GM23248 (cell line): Measurements from ENCODE around the gene RHOB. TPM values are rescaled to one million over a fixed set of nuclear protein-coding genes. Genes with fewer than 3 reads are reported as not detected.
"Not testable (repeated sequence)": the region's sequence is repeated elsewhere in the genome, so short reads cannot be mapped to it uniquely, and the experiment has no call there.

Experiments used
- DNase-seq: peaks from one replicate; pipeline ENCODE4 v3.0.0-alpha.2; 2015
- H2AFZ ChIP-seq: fragments of 200-600 bp; sonication (generic); 2 replicates; pipeline ENCODE4 v1.6.1; 2016; ENCODE audit warnings: antibody characterized with exemption
- H3F3A ChIP-seq: fragments of 200-600 bp; sonication (generic); 2 replicates; pipeline ENCODE4 v1.6.1; 2016; ENCODE audit warnings: mild to moderate bottlenecking, antibody characterized with exemption, mixed run types; ENCODE audit not compliant: insufficient read depth
- H3K27ac ChIP-seq: fragments of 200-600 bp; sonication (generic); 2 replicates; pipeline ENCODE4 v1.5.1; 2016; ENCODE audit warnings: mild to moderate bottlenecking
- H3K27me3 ChIP-seq: fragments of 200-600 bp; sonication (generic); replicated peaks from 2 replicates; pipeline ENCODE4 v1.6.1; 2016; ENCODE audit warnings: mild to moderate bottlenecking; ENCODE audit not compliant: insufficient read depth
- H3K36me3 ChIP-seq: fragments of 200-600 bp; sonication (generic); 2 replicates; pipeline ENCODE4 v1.6.1; 2016; ENCODE audit warnings: low read depth, mild to moderate bottlenecking
- H3K4me1 ChIP-seq: fragments of 200-600 bp; sonication (generic); 2 replicates; pipeline ENCODE4 v1.6.1; 2016; ENCODE audit warnings: mild to moderate bottlenecking; ENCODE audit not compliant: insufficient read depth
- H3K4me2 ChIP-seq: fragments of 200-600 bp; sonication (generic); one replicate; pipeline ENCODE4 v1.6.1; 2016; ENCODE audit warnings: mild to moderate bottlenecking; ENCODE audit not compliant: unreplicated experiment
- H3K4me3 ChIP-seq: fragments of 200-600 bp; sonication (generic); 2 replicates; pipeline ENCODE4 v1.5.1; 2016; ENCODE audit warnings: mild to moderate bottlenecking
- H3K79me2 ChIP-seq: fragments of 200-600 bp; sonication (generic); 2 replicates; pipeline ENCODE4 v1.6.1; 2016; ENCODE audit warnings: mild to moderate bottlenecking; ENCODE audit not compliant: insufficient read depth
- H3K9ac ChIP-seq: fragments of 200-600 bp; sonication (generic); 2 replicates; pipeline ENCODE4 v1.6.1; 2016; ENCODE audit warnings: mild to moderate bottlenecking
- H3K9me2 ChIP-seq: fragments of 200-600 bp; sonication (generic); 2 replicates; pipeline ENCODE4 v1.6.1; 2016; ENCODE audit warnings: mixed run types, mild to moderate bottlenecking, moderate library complexity; ENCODE audit not compliant: insufficient read depth
- H3K9me3 ChIP-seq: fragments of 200-600 bp; sonication (generic); one replicate; pipeline ENCODE4 v1.6.1; 2017; ENCODE audit warnings: low read depth
- H4K20me1 ChIP-seq: fragments of 200-600 bp; sonication (generic); 2 replicates; pipeline ENCODE4 v1.6.0; 2016; ENCODE audit not compliant: insufficient read depth
- EZH2 ChIP-seq: fragments of 200-600 bp; sonication (generic); IDR thresholded peaks from 2 replicates; pipeline ENCODE4 v1.6.1; 2018; ENCODE audit warnings: antibody characterized with exemption, mild to moderate bottlenecking; ENCODE audit not compliant: insufficient read depth, poor library complexity, severe bottlenecking
- EZH2phosphoT487 ChIP-seq: fragments of 200-600 bp; sonication (generic); IDR thresholded peaks from 2 replicates; pipeline ENCODE4 v1.6.1; 2018; ENCODE audit warnings: antibody characterized with exemption, moderate library complexity, mild to moderate bottlenecking, low read depth; ENCODE audit not compliant: insufficient read depth
- WGBS, 2 experiments: methylation state at CpG; one replicate each; pipeline ENCODE4 v1.1.6; 2015 to 2017; ENCODE audit warnings: low lambda C conversion rate in 2 of 2, low coverage in 1 of 2; ENCODE audit errors: missing lambda C conversion rate in 2 of 2; 5-methylcytosine and 5-hydroxymethylcytosine counted together
- in situ Hi-C: fragments of 300-500 bp; cut with MboI; formaldehyde crosslinking; loops from 2 replicates; pipeline ENCODE4 v1.15.0; 2020
- polyA plus RNA-seq: library from polyadenylated mRNA; unstranded; fragments of >200 nt; fragmentation: Nextera tagmentation; extraction: Ambion mirVana; gene quantifications from 2 replicates; pipeline ENCODE4 v1.2.1, GENCODE V29; 2016
- total RNA-seq: library from RNA; depleted of rRNA; stranded (reverse); fragments of >200 nt; shearing (Covaris generic); gene quantifications from 2 replicates; pipeline ENCODE4 v1.2.3, GENCODE V29; 2014

RHOB gene
- total and polyA plus RNA-seq, 2 experiments from 2014 or later, result 45.6 to 303 TPM

GRCh38 chr2:20434588-20435294, 12.1 kb upstream of the RHOB start:
- no peak overlapping the region for H2AFZ ChIP-seq
- WGBS, 2 experiments, result 94% methylated on average over 8 of the region's 8 CpGs

GRCh38 chr2:20435456-20435855, 11.4 kb upstream of the RHOB start:
- H3K27ac ChIP-seq, H3K36me3 ChIP-seq, H2AFZ ChIP-seq, H3K9me3 ChIP-seq, H3K4me2 ChIP-seq, H3K9me2 ChIP-seq, DNase-seq, H3K79me2 ChIP-seq, H3K9ac ChIP-seq, H3K4me3 ChIP-seq, H4K20me1 ChIP-seq, H3F3A ChIP-seq, H3K27me3 ChIP-seq, H3K4me1 ChIP-seq: not testable (repeated sequence)
- 84% methylated on average over 9 of the region's 9 CpGs for WGBS, 2 experiments
- in situ Hi-C loops, result loop anchor here (10.0 kb wide), 1 partner anchor 209 kb away; no protein-coding TSS in a partner anchor

More at GRCh38 chr2:20434588-20435294, 12.1 kb upstream of the RHOB start:
- Histone ChIP-seq H4K20me1 (no peaks in the 10 kb centered on the region), H3K9ac (no peak overlapping the region), H3K4me1 (peaks cover 5% of the 10 kb centered on the region), H3K79me2 (no peaks in the 10 kb centered on the region), H3K4me3 (no peak overlapping the region), H3K36me3 (no peaks in the 10 kb centered on the region), H3K9me2 (no peaks in the 10 kb centered on the region), H3K27me3 (no peaks in the 10 kb centered on the region), H3K4me2 (no peak overlapping the region), H3K27ac (no peak overlapping the region), H3F3A (peaks cover 7% of the 10 kb centered on the region), H3K9me3 (no peaks in the 10 kb centered on the region)
- no peak for DNase-seq
- in situ Hi-C loops, result loop anchor here (10.0 kb wide), 1 partner anchor 210 kb away; no protein-coding TSS in a partner anchor
- TF ChIP-seq EZH2phosphoT487, result no peak
- no peak for TF ChIP-seq EZH2

- no peaks in the 10 kb centered on the region for H3K27me3 ChIP-seq
- TF ChIP-seq EZH2, result no peak
- no peak for TF ChIP-seq EZH2phosphoT487
- H2AFZ ChIP-seq, result no peak overlapping the region
- no peak for DNase-seq
- no peak overlapping the region for H3K9ac ChIP-seq
- H3K27ac ChIP-seq, result no peak overlapping the region
- peaks cover 5% of the 10 kb centered on the region for H3K4me1 ChIP-seq
- H4K20me1 ChIP-seq, result no peaks in the 10 kb centered on the region
- WGBS, 2 experiments, result 89 to 94% methylated on average over 7 of the region's 7 CpGs
- no peak overlapping the region for H3K4me3 ChIP-seq
- peaks cover 7% of the 10 kb centered on the region; the same call in 1 of the 2 replicates for H3F3A ChIP-seq
- H3K9me3 ChIP-seq, result no peaks in the 10 kb centered on the region
- no peaks in the 10 kb centered on the region for H3K36me3 ChIP-seq
- no peak overlapping the region for H3K4me2 ChIP-seq
- no peaks in the 10 kb centered on the region for H3K79me2 ChIP-seq
- no peaks in the 10 kb centered on the region for H3K9me2 ChIP-seq
- in situ Hi-C loops, result loop anchor here (10.0 kb wide), 1 partner anchor 208 kb away; no protein-coding TSS in a partner anchor
Measured at GRCh38 chr2:20436716-20437470, 10.0 kb upstream of the RHOB start.

GRCh38 chr2:20438334-20439192, 8.3 kb upstream of the RHOB start:
- no peak for TF ChIP-seq EZH2
- no peak for TF ChIP-seq EZH2phosphoT487
- in situ Hi-C loops, result loop anchor here (10.0 kb wide), 1 partner anchor 206 kb away; no protein-coding TSS in a partner anchor
- no peaks in the 10 kb centered on the region for H3K36me3 ChIP-seq
- H4K20me1 ChIP-seq, result no peaks in the 10 kb centered on the region
- peak; percentile 90 for DNase-seq
- no peak overlapping the region for H3K27ac ChIP-seq
- 0 out of 2 replicates have a peak overlapping the region, but pooled peaks have one; percentile 37 for H2AFZ ChIP-seq
- H3K79me2 ChIP-seq, result no peaks in the 10 kb centered on the region
- H3K4me3 ChIP-seq, result no peak overlapping the region
- peaks cover 9% of the 10 kb centered on the region; the same call in 1 of the 2 replicates for H3F3A ChIP-seq
- H3K4me2 ChIP-seq, result peak overlapping the region; percentile 36
- WGBS, 2 experiments, result 60 to 65% methylated on average over 7 of the region's 7 CpGs
- peaks cover 9% of the 10 kb centered on the region for H3K4me1 ChIP-seq
- no peaks in the 10 kb centered on the region for H3K27me3 ChIP-seq
- no peaks in the 10 kb centered on the region for H3K9me2 ChIP-seq
- H3K9ac ChIP-seq, result no peak overlapping the region; the same call in 1 of the 2 replicates
- H3K9me3 ChIP-seq, result no peaks in the 10 kb centered on the region
